ENCODE results near the gene CYBA. TPM values are rescaled to one million over a fixed set of nuclear protein-coding genes. Genes with fewer than 3 reads are reported as not detected.

Gene CYBA
- total and polyA plus RNA-seq, 9 of the 15 experiments (the other 6 are each of a cell fraction or from before 2014, with no cell fraction given), result 0.34 to 683 (median 93.0) TPM

DNA sequence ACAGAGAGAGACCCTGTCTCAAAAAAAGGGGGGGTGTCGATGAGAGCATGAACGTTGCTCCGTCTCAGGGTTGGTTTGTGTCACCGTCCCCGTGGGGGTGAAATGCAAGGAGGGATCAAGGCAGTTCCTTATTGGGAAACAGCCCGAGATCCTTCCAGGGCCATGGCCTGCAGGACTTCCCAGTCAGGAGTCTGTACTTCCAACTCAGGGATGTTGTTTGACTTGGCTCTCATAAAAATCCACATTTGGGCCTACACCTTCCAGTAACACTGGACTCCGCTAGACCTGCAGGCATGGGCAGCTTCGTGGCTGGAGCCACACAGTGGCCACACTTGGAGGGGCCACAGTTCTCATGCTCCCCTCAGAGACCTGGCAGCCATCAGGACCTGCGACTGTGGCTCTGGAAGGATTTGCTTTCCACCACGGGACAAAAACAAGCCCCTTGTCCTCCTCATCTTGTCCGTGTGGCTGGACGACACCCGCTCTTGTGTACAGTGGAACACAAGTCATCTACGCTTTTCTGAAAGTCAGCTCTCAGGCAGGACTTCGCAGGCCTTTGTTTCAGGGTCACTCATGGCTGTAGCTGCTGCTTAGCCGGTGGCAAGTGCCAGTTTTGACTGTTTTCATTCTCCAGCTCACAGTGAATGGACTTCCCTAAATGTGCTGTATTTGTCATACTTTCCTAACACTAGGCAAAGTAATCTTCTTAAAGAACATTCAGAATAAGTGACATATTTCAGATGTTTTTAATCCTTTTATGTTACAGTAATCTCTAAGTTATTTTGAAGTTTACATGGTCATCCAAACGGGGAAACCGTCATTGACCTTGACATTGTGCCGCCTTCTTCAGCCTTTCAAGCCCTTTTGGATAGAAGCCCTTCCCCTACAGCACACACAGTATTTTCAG, 36.7 kb downstream of the CYBA start:
- intact Hi-C loops (cut with micrococcal nuclease), result no loop called here
- POLR2A ChIA-PET, result no interaction called here

DNA sequence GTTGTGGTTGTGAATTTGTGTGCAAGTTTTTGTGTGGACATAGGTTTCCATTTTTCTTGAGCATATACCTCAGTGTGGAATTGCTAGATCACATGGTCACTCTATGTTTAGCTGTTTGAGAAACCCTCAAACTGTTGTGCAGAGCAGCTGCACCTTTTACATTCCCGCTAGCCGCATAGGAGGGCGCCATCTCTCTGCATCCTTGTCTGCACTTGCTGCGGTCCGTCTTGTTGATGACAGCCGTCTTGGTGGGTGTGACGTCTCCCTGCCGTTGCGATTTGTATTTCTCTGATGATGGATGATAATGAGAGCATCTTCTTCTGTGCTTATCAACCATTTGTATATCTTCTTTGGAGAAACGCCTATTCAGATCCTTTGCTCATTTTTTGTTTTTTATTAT, 37.6 kb downstream of the CYBA start:
- BruUV-seq (replicated peaks), result no TSS peak
- POLR2A ChIA-PET, result interaction anchor here (0.8 kb wide), 1 partner anchor 12 kb away, joined by 4 read pairs; no protein-coding TSS in a partner anchor
- Histone ChIP-seq H3K9me1 (ENCODE audit: control insufficient read depth, insufficient read depth, low read length) (peaks cover 11% of the 10 kb centered on the region), H3K4me1 (replicated peaks in 1 of 2; ENCODE audit: control insufficient read depth in 2 of 2, insufficient read depth in 2 of 2, low read length in 2 of 2) (peaks cover 19 to 34% of the 10 kb centered on the region in 2 experiments; a peak in 4 of 5 replicates), H3K9me3 (replicated peaks; ENCODE audit: control insufficient read depth, insufficient read depth, low read depth, low read length) (no peaks in the 10 kb centered on the region), H3K9ac (ENCODE audit: insufficient read depth in 1 of 2, low read depth in 2 of 2, low read length in 2 of 2) (no peak overlapping the region), H3K27ac (ENCODE audit: extremely low read depth, low read depth, low read length) (no peak overlapping the region), H3K4me2 (ENCODE audit: insufficient read depth, low read length) (no peak overlapping the region), H3K4me3 (no peak overlapping the region), H3K27me3 (ENCODE audit: control insufficient read depth in 2 of 2, insufficient read depth in 2 of 2, low read length in 2 of 2) (no peaks in the 10 kb centered on the region), H4K20me1 (replicated peaks; ENCODE audit: control insufficient read depth, insufficient read depth, low read length) (peaks cover 26% of the 10 kb centered on the region; the same call in 1 of the 2 replicates), H2AFZ (ENCODE audit: low read depth, low read length) (no peak overlapping the region), H3K79me2 (ENCODE audit: control insufficient read depth, insufficient read depth, low read length) (peaks cover 37% of the 10 kb centered on the region), H3K36me3 (ENCODE audit: control insufficient read depth, insufficient read depth, low read length) (peaks cover 87% of the 10 kb centered on the region)
- FAIRE-seq, result peak; percentile 51
- in situ Hi-C loops (cut with MboI) (no loop called here), intact Hi-C loops (cut with micrococcal nuclease) (no loop called here)
- DNase-seq (ENCODE audit: extremely low read depth in 1 of 4, low spot score in 3 of 4), result peak; percentile 51 to 67 (median 58)
- WGBS (ENCODE audit: insufficient coverage, low coverage, missing lambda C conversion rate), result 49% methylated on average over 10 of the region's 10 CpGs
- peak; percentile 34; the same call in 2 of the 3 replicates for ATAC-seq
- CTCF ChIA-PET (ENCODE audit: low intra/inter-chr PET ratio), result no interaction called here
- TF ChIP-seq RCOR1 (IDR thresholded peaks at IDR 0.05; ENCODE audit: borderline replicate concordance in 1 of 2, low read depth in 2 of 2, low read length in 2 of 2) (0 out of 4 replicates have a peak, but pooled peaks of 1 of the 2 experiments have one; percentile 53), RBM22 (IDR thresholded peaks at IDR 0.05; ENCODE audit: low read depth, low read length, poor library complexity, severe bottlenecking) (no peak), BRD4 (IDR thresholded peaks at IDR 0.05) (no peak), MEIS2 (IDR thresholded peaks at IDR 0.05; ENCODE audit: partially characterized antibody) (peak; percentile 64), FOXK2 (conservative IDR thresholded peaks at IDR 0.05 in 1 of 2, IDR thresholded peaks at IDR 0.05 in 1 of 2; ENCODE audit: low read depth in 2 of 2) (peak in 1 of 2 experiments; percentile 53; a peak in 1 of 4 replicates)
- TF ChIP-seq, protein P1, sequence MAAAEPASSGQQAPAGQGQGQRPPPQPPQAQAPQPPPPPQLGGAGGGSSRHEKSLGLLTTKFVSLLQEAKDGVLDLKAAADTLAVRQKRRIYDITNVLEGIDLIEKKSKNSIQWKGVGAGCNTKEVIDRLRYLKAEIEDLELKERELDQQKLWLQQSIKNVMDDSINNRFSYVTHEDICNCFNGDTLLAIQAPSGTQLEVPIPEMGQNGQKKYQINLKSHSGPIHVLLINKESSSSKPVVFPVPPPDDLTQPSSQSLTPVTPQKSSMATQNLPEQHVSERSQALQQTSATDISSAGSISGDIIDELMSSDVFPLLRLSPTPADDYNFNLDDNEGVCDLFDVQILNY (CRISPR knock-in tag; IDR thresholded peaks at IDR 0.05), result no peak
- TF ChIP-seq, protein P2, sequence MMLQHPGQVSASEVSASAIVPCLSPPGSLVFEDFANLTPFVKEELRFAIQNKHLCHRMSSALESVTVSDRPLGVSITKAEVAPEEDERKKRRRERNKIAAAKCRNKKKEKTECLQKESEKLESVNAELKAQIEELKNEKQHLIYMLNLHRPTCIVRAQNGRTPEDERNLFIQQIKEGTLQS (IDR thresholded peaks at IDR 0.05), result 0 out of 2 replicates have a peak, but pooled peaks have one; percentile 30
- TF ChIP-seq, protein P2 (CRISPR knock-in tag; conservative IDR thresholded peaks at IDR 0.05), result no peak

More for the DNA sequence above, 36.7 kb downstream of the CYBA start:
- CTCF ChIA-PET (ENCODE audit: low intra/inter-chr PET ratio), result no interaction called here
- peak; percentile 44 for FAIRE-seq
- H3K27ac ChIP-seq (ENCODE audit: extremely low read depth, low read depth, low read length), result no peak overlapping the region
- H3K4me3 ChIP-seq, result no peak overlapping the region
- no peak for DNase-seq (ENCODE audit: extremely low read depth in 1 of 4, low spot score in 3 of 4)
- H3K79me2 ChIP-seq (ENCODE audit: control insufficient read depth, insufficient read depth, low read length), result peaks cover 46% of the 10 kb centered on the region
- peaks cover 15% of the 10 kb centered on the region for H3K9me1 ChIP-seq (ENCODE audit: control insufficient read depth, insufficient read depth, low read length)
- H3K9ac ChIP-seq (ENCODE audit: insufficient read depth in 1 of 2, low read depth in 2 of 2, low read length in 2 of 2), result peak overlapping the region in 1 of 2 experiments; percentile 6; a peak in 1 of 4 replicates
- no peak for TF ChIP-seq ZNF79 (CRISPR knock-in tag; IDR thresholded peaks at IDR 0.05; ENCODE audit: low read depth)
- in situ Hi-C loops (cut with MboI), result no loop called here
- ATAC-seq, result no peak
- H3K9me3 ChIP-seq (replicated peaks; ENCODE audit: control insufficient read depth, insufficient read depth, low read depth, low read length), result no peaks in the 10 kb centered on the region
- peaks cover 24 to 42% of the 10 kb centered on the region in 2 experiments; a peak in 4 of 5 replicates for H3K4me1 ChIP-seq (replicated peaks in 1 of 2; ENCODE audit: control insufficient read depth in 2 of 2, insufficient read depth in 2 of 2, low read length in 2 of 2)
- H2AFZ ChIP-seq (ENCODE audit: low read depth, low read length), result no peak overlapping the region
- H3K4me2 ChIP-seq (ENCODE audit: insufficient read depth, low read length), result no peak overlapping the region
- peaks cover 89% of the 10 kb centered on the region; the same call in 2 of the 3 replicates for H3K36me3 ChIP-seq (ENCODE audit: control insufficient read depth, insufficient read depth, low read length)
- H3K27me3 ChIP-seq (ENCODE audit: control insufficient read depth in 2 of 2, insufficient read depth in 2 of 2, low read length in 2 of 2), result no peaks in the 10 kb centered on the region
- H4K20me1 ChIP-seq (replicated peaks; ENCODE audit: control insufficient read depth, insufficient read depth, low read length), result peaks cover 26% of the 10 kb centered on the region; the same call in 1 of the 2 replicates
- BruUV-seq (replicated peaks), result no TSS peak
- WGBS (ENCODE audit: insufficient coverage, low coverage, missing lambda C conversion rate), result 83% methylated on average over 19 of the region's 19 CpGs
